Activated B cell treated with CpG ODN at 0.5 μM for 24 hours (primary cell): ENCODE measurements around the gene KCNQ2. TPM values are rescaled to one million over a fixed set of nuclear protein-coding genes. Genes with fewer than 3 reads are reported as not detected.

Source experiments
- ATAC-seq: fragments of 200-7000 bp; cut with Tn5 transposase; one replicate; pipeline ENCODE4 v1.10.0; 2021; ENCODE audit warnings: low read depth, mild to moderate bottlenecking, moderate library complexity
- CTCF ChIA-PET: fragments of 350-600 bp; sonication (Branson Sonifier 250); formaldehyde crosslinking; loops from one replicate; lab custom pipeline; 2021; ENCODE audit warnings: antibody characterized with exemption; lab: Charles Lee
- POLR2A ChIA-PET: fragments of 350-600 bp; sonication (Branson Sonifier 250); formaldehyde crosslinking; loops from one replicate; lab custom pipeline; 2021; ENCODE audit warnings: antibody characterized with exemption; lab: Charles Lee
- DNase-seq: peaks from one replicate; pipeline ENCODE4 v3.0.0; 2022
- H3K27ac Mint-ChIP-seq: one replicate; pipeline ENCODE4 v1.8.0; 2020; ENCODE audit warnings: mixed read lengths
- H3K27me3 Mint-ChIP-seq: one replicate; pipeline ENCODE4 v1.8.0; 2021; ENCODE audit warnings: mixed read lengths
- H3K36me3 Mint-ChIP-seq: one replicate; pipeline ENCODE4 v1.8.0; 2021; ENCODE audit warnings: low read depth, mixed read lengths
- H3K4me1 Mint-ChIP-seq: one replicate; pipeline ENCODE4 v1.8.0; 2021; ENCODE audit warnings: mixed read lengths
- H3K4me3 Mint-ChIP-seq: one replicate; pipeline ENCODE4 v1.8.0; 2020; ENCODE audit warnings: mild to moderate bottlenecking, mixed read lengths
- H3K9me3 Mint-ChIP-seq: one replicate; pipeline ENCODE4 v1.8.0; 2020; ENCODE audit warnings: mixed read lengths
- intact Hi-C: fragments of 100-400 bp; cut with micrococcal nuclease; formaldehyde crosslinking; loops from one replicate; pipeline ENCODE4 v1.15.1; 2024
- total RNA-seq: library from RNA; stranded (reverse); gene quantifications from 2 replicates; pipeline ENCODE4 v1.2.3, GENCODE V29; 2022
- TF ChIP-seq, protein P1 (sequence below): fragments of 200-600 bp; IDR thresholded peaks from one replicate; pipeline ENCODE4 v1.8.0; 2022; ENCODE audit warnings: antibody characterized with exemption, mild to moderate bottlenecking

KCNQ2 gene
- total RNA-seq, 1 donor from 2014 or later: not detected

DNA sequence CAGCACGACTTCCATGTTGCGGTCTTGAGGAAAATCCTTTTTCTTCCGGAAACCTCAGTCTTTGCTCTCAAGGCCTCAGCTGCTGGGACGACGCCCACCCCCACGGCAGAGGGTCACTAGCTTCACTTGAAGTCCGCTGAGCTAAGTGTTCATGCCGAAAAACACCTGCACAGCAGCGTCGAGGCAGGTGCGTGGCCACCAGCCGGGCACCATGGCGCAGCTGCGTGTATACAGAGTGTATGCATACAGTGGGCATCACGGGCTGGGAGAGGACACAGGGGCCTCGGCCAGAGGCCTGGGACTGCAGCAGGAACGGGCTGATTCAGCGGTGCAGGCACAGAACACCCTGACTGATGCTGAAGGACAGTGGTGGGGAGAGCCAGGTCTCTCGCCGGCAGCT lies 20.1 kb downstream of the KCNQ2 start:
- peaks cover 3% of the 10 kb centered on the region for H3K4me1 Mint-ChIP-seq
- no peaks in the 10 kb centered on the region for H3K9me3 Mint-ChIP-seq
- peaks cover 23% of the 10 kb centered on the region for H3K27me3 Mint-ChIP-seq
- intact Hi-C loops: no loop called here
- ChIA-PET CTCF (no interaction called here), POLR2A (no interaction called here)
- DNase-seq: no peak
- TF ChIP-seq, protein P1, sequence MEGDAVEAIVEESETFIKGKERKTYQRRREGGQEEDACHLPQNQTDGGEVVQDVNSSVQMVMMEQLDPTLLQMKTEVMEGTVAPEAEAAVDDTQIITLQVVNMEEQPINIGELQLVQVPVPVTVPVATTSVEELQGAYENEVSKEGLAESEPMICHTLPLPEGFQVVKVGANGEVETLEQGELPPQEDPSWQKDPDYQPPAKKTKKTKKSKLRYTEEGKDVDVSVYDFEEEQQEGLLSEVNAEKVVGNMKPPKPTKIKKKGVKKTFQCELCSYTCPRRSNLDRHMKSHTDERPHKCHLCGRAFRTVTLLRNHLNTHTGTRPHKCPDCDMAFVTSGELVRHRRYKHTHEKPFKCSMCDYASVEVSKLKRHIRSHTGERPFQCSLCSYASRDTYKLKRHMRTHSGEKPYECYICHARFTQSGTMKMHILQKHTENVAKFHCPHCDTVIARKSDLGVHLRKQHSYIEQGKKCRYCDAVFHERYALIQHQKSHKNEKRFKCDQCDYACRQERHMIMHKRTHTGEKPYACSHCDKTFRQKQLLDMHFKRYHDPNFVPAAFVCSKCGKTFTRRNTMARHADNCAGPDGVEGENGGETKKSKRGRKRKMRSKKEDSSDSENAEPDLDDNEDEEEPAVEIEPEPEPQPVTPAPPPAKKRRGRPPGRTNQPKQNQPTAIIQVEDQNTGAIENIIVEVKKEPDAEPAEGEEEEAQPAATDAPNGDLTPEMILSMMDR: no peak
- no peaks in the 10 kb centered on the region for H3K36me3 Mint-ChIP-seq
- no peak overlapping the region for H3K27ac Mint-ChIP-seq
- no peak for ATAC-seq
- no peak overlapping the region for H3K4me3 Mint-ChIP-seq

GRCh38 chr20:63451821-63452220 lies 20.6 kb downstream of the KCNQ2 start:
- DNase-seq (no peak), ATAC-seq (no peak)
- H3K9me3 Mint-ChIP-seq: no peaks in the 10 kb centered on the region
- H3K4me3 Mint-ChIP-seq: no peak overlapping the region
- TF ChIP-seq, protein P1: no peak
- H3K27ac Mint-ChIP-seq: no peak overlapping the region
- no peaks in the 10 kb centered on the region for H3K36me3 Mint-ChIP-seq
- peaks cover 27% of the 10 kb centered on the region for H3K27me3 Mint-ChIP-seq
- H3K4me1 Mint-ChIP-seq: peaks cover 3% of the 10 kb centered on the region
- ChIA-PET POLR2A (no interaction called here), CTCF (no interaction called here)
- intact Hi-C loops: no loop called here

DNA sequence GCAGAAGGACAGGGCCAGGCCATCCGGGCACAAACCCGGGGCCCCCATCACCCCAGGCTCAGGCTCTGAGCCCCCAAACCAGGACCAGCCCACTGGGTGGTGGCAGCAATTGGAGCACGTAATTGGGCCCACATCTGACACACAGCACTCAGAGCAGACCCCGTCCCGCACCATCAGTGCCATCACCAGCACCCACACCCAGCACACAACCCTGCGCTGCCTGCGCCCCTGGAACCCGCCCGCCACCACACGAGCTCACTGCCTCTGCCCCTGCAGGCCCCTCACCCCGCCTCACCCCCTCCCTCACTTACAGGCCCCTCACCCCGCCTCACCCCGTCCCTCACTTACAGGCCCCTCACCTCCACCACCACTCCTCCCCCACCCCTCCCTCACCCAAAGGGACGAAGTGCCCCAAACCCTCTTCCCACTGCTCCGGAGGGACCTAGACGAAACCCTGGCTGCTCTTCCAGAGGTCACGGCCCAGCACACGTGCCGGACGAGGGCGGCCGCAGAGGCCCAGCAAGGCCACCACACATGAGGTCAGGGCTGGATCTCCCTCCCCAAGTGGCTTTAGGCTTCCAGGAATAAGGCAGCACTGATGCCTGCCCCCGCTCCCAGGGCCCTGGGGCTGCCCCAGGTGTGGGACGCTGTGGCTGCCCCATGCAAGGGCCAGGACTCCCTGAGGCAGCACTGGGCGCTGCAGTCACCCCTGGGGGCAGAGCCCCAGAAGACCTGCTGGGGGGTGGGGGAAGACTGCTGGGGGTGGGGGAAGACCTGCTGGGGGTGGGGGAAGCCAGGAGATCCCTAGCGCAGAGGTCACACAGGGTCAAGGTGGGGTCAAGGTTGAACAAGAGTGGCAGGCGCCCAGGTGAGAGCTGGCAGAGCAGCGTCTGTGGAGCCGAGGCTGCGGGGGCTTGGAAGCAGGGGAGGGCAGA lies 22.4 kb downstream of the KCNQ2 start:
- DNase-seq: no peak
- TF ChIP-seq, protein P1: no peak
- no peaks in the 10 kb centered on the region for H3K9me3 Mint-ChIP-seq
- ATAC-seq: no peak
- intact Hi-C loops: no loop called here
- peaks cover 22% of the 10 kb centered on the region for H3K27me3 Mint-ChIP-seq
- no peak overlapping the region for H3K27ac Mint-ChIP-seq
- CTCF ChIA-PET: no interaction called here
- H3K36me3 Mint-ChIP-seq: no peaks in the 10 kb centered on the region
- POLR2A ChIA-PET: no interaction called here
- H3K4me1 Mint-ChIP-seq: peaks cover 5% of the 10 kb centered on the region
- H3K4me3 Mint-ChIP-seq: no peak overlapping the region

- no peak for ATAC-seq
- H3K9me3 Mint-ChIP-seq: no peaks in the 10 kb centered on the region
- H3K27me3 Mint-ChIP-seq: peaks cover 17% of the 10 kb centered on the region
- no peak overlapping the region for H3K27ac Mint-ChIP-seq
- H3K36me3 Mint-ChIP-seq: no peaks in the 10 kb centered on the region
- intact Hi-C loops: no loop called here
- H3K4me3 Mint-ChIP-seq: no peak overlapping the region
- POLR2A ChIA-PET: no interaction called here
- peaks cover 3% of the 10 kb centered on the region for H3K4me1 Mint-ChIP-seq
- CTCF ChIA-PET: no interaction called here
- DNase-seq: no peak
- TF ChIP-seq, protein P1: no peak
These were observed 23.4 kb downstream of the KCNQ2 start for GRCh38 chr20:63449025-63449424.

DNA sequence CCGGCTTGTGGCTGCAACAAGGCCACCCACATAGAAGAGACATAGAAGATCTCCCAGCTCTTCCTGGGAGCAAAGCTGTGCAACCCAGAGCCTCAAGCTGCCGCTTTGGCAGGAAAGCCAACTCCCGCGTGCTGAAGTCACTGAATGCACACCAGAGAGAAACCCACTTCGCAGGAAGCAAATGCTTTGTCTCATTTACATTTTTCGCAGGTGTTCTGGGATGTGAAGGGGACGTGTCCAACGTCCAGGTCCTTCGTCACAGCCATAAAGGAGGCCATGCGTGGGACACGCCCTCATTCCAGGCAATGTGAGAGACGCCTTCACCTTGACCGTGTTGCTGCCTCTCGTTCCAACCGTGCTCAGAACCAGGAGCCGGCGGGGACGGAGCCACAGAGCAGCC lies 24.4 kb downstream of the KCNQ2 start:
- no peak overlapping the region for H3K4me3 Mint-ChIP-seq
- ChIA-PET CTCF (no interaction called here), POLR2A (no interaction called here)
- no peaks in the 10 kb centered on the region for H3K9me3 Mint-ChIP-seq
- ATAC-seq (no peak), DNase-seq (no peak)
- H3K36me3 Mint-ChIP-seq: no peaks in the 10 kb centered on the region
- TF ChIP-seq, protein P1: no peak
- H3K27me3 Mint-ChIP-seq: peaks cover 15% of the 10 kb centered on the region
- H3K4me1 Mint-ChIP-seq: peaks cover 3% of the 10 kb centered on the region
- no peak overlapping the region for H3K27ac Mint-ChIP-seq
- intact Hi-C loops: no loop called here
